Progenitor cell of endocrine pancreas (in vitro differentiated cells): Measurements from ENCODE around the gene DCLRE1B. TPM values are rescaled to one million over a fixed set of nuclear protein-coding genes. Genes with fewer than 3 reads are reported as not detected.

Experiments
- DNase-seq: peaks from one replicate; pipeline ENCODE4 v3.0.0; 2021; ENCODE audit warnings: low spot score; ENCODE audit not compliant: unreplicated experiment
- H3K27ac Mint-ChIP-seq: 2 replicates; pipeline ENCODE4 v1.8.0; 2021; ENCODE audit warnings: mild to moderate bottlenecking, moderate library complexity, mixed read lengths
- H3K27me3 Mint-ChIP-seq: 2 replicates; pipeline ENCODE4 v1.8.0; 2021; ENCODE audit warnings: mixed read lengths
- H3K36me3 Mint-ChIP-seq: 2 replicates; pipeline ENCODE4 v1.8.0; 2022; ENCODE audit warnings: mixed read lengths; ENCODE audit not compliant: insufficient read depth
- H3K4me1 Mint-ChIP-seq: 2 replicates; pipeline ENCODE4 v1.8.0; 2021; ENCODE audit warnings: low read depth, mixed read lengths
- H3K4me3 Mint-ChIP-seq: 2 replicates; pipeline ENCODE4 v1.8.0; 2021; ENCODE audit warnings: low read depth, mild to moderate bottlenecking, moderate library complexity, mixed read lengths
- H3K9me3 Mint-ChIP-seq: 2 replicates; pipeline ENCODE4 v1.8.0; 2021; ENCODE audit warnings: low read depth, mixed read lengths
- total RNA-seq: library from RNA; stranded (reverse); gene quantifications from 2 replicates; pipeline ENCODE4 v1.2.1, GENCODE V29; 2021
- TF ChIP-seq, protein P1 (sequence below): fragments of 200-600 bp; sonication (generic); IDR thresholded peaks from one replicate; pipeline ENCODE4 v1.5.0; 2021; ENCODE audit warnings: antibody characterized with exemption, mild to moderate bottlenecking; ENCODE audit not compliant: unreplicated experiment

DCLRE1B gene
- total RNA-seq, 1 donor from 2014 or later = 10.2 TPM

DNA sequence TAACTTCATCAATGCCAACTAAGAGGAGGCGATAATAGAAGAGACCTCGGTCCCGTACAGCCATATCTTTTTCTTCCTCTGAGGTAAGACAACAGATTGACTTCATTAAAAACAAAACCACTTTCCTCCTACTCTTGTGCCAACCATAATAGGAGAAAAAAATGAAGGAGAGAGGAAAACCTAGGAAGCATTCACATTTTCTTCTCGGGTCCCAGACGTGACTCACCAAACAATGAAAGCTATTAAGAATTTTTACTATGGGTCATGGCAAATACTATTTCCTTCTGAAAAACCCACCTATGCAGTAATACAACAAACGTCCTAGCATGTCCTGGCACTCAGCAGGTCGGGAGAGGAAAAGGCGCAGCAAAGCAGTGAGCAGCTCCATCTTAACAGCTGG, 9.2 kb upstream of the DCLRE1B start:
- Mint-ChIP-seq H3K4me1 (no peaks in the 10 kb centered on the region), H3K9me3 (no peaks in the 10 kb centered on the region), H3K4me3 (no peak overlapping the region), H3K27me3 (no peaks in the 10 kb centered on the region), H3K36me3 (peaks cover 9% of the 10 kb centered on the region), H3K27ac (no peak overlapping the region)
- TF ChIP-seq, protein P1, sequence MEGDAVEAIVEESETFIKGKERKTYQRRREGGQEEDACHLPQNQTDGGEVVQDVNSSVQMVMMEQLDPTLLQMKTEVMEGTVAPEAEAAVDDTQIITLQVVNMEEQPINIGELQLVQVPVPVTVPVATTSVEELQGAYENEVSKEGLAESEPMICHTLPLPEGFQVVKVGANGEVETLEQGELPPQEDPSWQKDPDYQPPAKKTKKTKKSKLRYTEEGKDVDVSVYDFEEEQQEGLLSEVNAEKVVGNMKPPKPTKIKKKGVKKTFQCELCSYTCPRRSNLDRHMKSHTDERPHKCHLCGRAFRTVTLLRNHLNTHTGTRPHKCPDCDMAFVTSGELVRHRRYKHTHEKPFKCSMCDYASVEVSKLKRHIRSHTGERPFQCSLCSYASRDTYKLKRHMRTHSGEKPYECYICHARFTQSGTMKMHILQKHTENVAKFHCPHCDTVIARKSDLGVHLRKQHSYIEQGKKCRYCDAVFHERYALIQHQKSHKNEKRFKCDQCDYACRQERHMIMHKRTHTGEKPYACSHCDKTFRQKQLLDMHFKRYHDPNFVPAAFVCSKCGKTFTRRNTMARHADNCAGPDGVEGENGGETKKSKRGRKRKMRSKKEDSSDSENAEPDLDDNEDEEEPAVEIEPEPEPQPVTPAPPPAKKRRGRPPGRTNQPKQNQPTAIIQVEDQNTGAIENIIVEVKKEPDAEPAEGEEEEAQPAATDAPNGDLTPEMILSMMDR = no peak
- DNase-seq = no peak

DNA sequence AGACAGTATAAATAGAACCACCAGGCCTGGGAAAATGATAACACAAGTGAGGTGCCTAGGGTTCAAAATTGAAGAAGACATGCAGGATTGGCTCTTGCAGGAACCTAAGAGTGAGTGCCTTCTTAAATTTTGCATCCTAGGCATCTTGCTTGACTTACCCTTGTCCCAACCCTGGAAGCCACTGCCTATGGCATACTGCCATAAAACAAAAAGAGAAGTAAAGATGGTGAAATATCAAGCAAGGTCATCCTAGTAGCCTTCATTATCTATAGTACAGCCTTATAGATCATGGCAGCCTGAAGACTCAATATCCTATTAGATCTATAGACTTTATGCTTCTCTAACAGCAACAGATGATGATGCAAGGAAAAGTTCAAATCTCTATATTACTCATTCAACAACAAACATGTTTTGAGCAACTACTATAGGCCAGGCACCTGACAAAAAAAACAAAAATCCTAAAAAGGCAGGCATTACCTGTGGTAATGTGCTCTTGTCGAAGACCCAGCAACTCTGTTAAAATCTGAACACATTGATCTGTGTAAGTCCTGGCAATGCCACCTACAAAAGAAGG, 6.8 kb upstream of the DCLRE1B start:
- no peaks in the 10 kb centered on the region for H3K9me3 Mint-ChIP-seq
- TF ChIP-seq, protein P1 = no peak

DNA sequence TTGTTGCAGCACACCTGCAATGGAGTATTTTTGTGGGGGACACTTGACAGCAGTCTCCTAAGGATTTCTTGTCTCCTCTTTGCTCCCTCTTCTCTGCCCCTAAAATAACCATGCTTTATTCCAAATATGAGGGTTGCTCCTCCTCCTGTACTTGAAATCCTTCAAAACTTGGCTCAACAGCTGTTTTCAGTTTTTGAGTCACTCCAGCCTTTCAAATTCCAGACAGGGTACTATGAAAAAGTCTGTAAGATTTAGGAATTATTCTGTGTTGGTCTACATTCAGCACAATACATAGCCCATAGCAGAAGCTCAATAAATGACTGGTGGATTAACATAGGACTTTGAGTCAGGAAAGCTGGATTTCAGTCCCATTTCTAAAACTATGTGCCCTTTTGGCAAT, 6.0 kb upstream of the DCLRE1B start:
- Mint-ChIP-seq H3K9me3 (no peaks in the 10 kb centered on the region), H3K4me3 (no peak overlapping the region), H3K27me3 (no peaks in the 10 kb centered on the region), H3K27ac (no peak overlapping the region), H3K4me1 (peaks cover 3% of the 10 kb centered on the region), H3K36me3 (peaks cover 11% of the 10 kb centered on the region)
- DNase-seq = no peak
- TF ChIP-seq, protein P1 = no peak

More for the DNA sequence above, 6.8 kb upstream of the DCLRE1B start:
- Mint-ChIP-seq H3K27ac (no peak overlapping the region), H3K4me1 (no peaks in the 10 kb centered on the region), H3K36me3 (peaks cover 11% of the 10 kb centered on the region), H3K27me3 (no peaks in the 10 kb centered on the region), H3K4me3 (no peak overlapping the region)
- no peak for DNase-seq

DNA sequence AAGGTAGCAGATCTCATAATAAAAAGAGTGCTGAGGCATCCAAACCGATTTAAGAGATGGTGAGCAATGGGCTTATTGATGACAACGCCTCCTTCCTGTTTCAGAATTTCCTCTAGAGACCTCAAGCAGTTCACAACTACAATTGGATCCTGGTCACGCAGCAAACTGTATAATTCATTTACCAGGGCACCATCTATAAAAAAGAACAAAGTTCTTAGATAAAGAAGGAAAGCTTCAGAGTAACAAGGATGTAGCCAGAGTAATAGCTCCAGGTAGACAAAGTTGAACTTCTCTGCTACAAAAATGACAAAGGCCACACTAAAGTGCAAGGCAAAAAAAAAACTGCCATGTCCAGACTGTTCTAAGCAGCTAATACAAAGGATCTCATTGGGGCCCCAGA, 3.9 kb upstream of the DCLRE1B start:
- TF ChIP-seq, protein P1 = no peak
- peaks cover 6% of the 10 kb centered on the region for H3K36me3 Mint-ChIP-seq
- no peaks in the 10 kb centered on the region for H3K9me3 Mint-ChIP-seq
- no peaks in the 10 kb centered on the region for H3K27me3 Mint-ChIP-seq
- H3K4me1 Mint-ChIP-seq = peaks cover 8% of the 10 kb centered on the region
- no peak for DNase-seq
- no peak overlapping the region for H3K27ac Mint-ChIP-seq
- H3K4me3 Mint-ChIP-seq = no peak overlapping the region

DNA sequence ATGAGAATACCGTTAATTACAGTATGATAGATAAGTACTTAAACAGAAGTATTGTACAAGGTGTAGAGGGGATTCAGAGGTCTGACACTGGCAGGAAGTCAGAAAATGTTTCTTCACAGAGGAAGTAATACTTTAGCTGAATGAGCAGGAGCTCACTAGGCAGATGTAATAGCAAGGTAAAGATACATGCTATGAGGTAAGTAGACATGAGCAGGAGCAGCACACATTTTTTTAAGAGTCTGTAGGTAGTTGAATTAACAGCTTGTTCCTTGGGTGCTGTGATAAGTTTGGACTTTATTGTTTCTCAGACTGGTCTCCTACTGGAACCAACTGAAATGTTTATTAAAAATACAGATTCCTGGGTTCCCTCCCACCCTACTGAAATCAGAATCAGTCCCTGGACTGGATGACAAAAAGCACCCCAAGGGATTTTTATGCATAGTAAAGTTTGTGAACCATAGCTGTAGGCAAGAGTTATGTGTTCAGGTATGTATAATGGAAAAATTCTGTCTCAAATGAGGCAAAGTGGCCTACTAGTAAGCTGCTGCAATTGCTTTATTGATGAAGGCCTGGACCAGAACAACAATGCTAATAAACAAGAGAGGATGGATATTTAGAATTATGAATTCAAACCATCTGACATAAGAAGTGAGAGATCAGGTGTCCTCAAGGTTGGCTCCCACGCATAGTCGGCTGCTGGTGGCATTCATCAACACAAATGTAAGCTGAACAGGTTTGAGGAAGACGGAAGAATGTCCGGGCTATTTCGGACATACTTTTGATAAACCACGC, 1.4 kb upstream of the DCLRE1B start:
- Mint-ChIP-seq H3K27me3 (no peaks in the 10 kb centered on the region), H3K27ac (peak overlapping the region; percentile 96), H3K9me3 (no peaks in the 10 kb centered on the region), H3K36me3 (peaks cover 5% of the 10 kb centered on the region), H3K4me3 (peak overlapping the region; percentile 87), H3K4me1 (peaks cover 8% of the 10 kb centered on the region)
- TF ChIP-seq, protein P1 = no peak
- DNase-seq = no peak
